Retinal pigment epithelial cell (primary cell): ENCODE results near the gene CPT1A.

Source experiments
- DNase-seq: peaks from one replicate; pipeline ENCODE4 v3.0.0-alpha.2; 2010; ENCODE audit warnings: low read depth
- H3K4me3 ChIP-seq: 2 replicates; pipeline ENCODE4 v1.5.1; 2011; ENCODE audit warnings: mild to moderate bottlenecking, low read length, control low read depth, moderate library complexity
- CTCF ChIP-seq: conservative IDR thresholded peaks from 2 replicates; pipeline ENCODE4 v1.5.1; 2011; ENCODE audit warnings: low read depth, low read length, control low read depth, inconsistent platforms

Gene CPT1A

GRCh38 chr11:68822546-68822945 is 19.2 kb downstream of the CPT1A start:
- no peak overlapping the region for H3K4me3 ChIP-seq
- no peak for DNase-seq
- no peak for TF ChIP-seq CTCF

GRCh38 chr11:68821670-68822069 is 20.0 kb downstream of the CPT1A start:
- H3K4me3 ChIP-seq: no peak overlapping the region
- DNase-seq: no peak
- TF ChIP-seq CTCF: peak; percentile 39

GRCh38 chr11:68819362-68819761 is 22.4 kb downstream of the CPT1A start:
- no peak for DNase-seq
- H3K4me3 ChIP-seq: no peak overlapping the region
- TF ChIP-seq CTCF: no peak

- no peak overlapping the region for H3K4me3 ChIP-seq
- no peak for DNase-seq
- no peak for TF ChIP-seq CTCF
These were observed 23.5 kb downstream of the CPT1A start for GRCh38 chr11:68818181-68818580.

- TF ChIP-seq CTCF: no peak
- DNase-seq: no peak
- H3K4me3 ChIP-seq: no peak overlapping the region
These were observed 24.2 kb downstream of the CPT1A start for GRCh38 chr11:68817554-68817953.

GRCh38 chr11:68816917-68817419 is 24.7 kb downstream of the CPT1A start:
- TF ChIP-seq CTCF: no peak
- no peak overlapping the region for H3K4me3 ChIP-seq
- DNase-seq: no peak

- no peak for DNase-seq
- no peak for TF ChIP-seq CTCF
- no peak overlapping the region for H3K4me3 ChIP-seq
These were observed 25.4 kb downstream of the CPT1A start for GRCh38 chr11:68816251-68816776.
